ENCODE measurements around the gene GOLPH3.

GRCh38 chr5:32170303-32171151, 3.6 kb downstream of the GOLPH3 start:
- no peak for TF ChIP-seq POLR2A (IDR thresholded peaks at IDR 0.05; ENCODE audit: low read depth, low read length)
- TF ChIP-seq POLR2AphosphoS5 (IDR thresholded peaks at IDR 0.05; ENCODE audit: low read depth, low read length), result no peak
